ENCODE data around the gene VRK1.

Gene VRK1

DNA sequence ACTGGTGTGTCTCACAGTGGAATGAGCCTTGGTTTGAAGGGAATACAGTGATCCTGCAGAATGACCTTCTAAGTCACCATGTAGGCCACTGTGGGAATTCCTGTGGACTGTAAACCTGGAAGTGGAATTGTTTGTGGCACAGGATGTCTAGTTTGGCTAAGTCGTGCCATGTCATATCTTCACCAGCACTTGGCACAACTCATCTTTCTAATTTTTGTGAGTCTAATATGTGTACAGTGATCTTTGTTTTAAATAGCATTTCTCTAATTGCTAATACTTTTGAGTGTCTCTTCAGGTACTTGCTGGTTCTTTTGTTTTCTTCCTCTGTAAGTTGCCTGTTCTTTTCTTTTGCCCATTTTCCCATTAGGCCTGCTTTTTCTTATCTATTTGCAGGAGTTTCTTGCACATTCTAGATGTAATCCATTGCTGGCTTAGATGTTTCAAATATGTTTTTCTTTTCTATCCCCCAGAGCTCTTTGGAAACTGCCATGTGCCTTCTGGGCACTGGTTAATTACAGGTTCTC is 112.7 kb downstream of the VRK1 start:
- no peak overlapping the region for H3K23ac ChIP-seq (ENCODE audit: low read length)
- no peak overlapping the region for H4K8ac ChIP-seq (ENCODE audit: low read depth, low read length)
- H2BK120ac ChIP-seq (ENCODE audit: insufficient read depth, low read length, poor library complexity) = no peak overlapping the region
- no peak overlapping the region for H2AK5ac ChIP-seq (ENCODE audit: low read length)
- peaks cover 0 to 2% of the 10 kb centered on the region in 2 experiments for H3K36me3 ChIP-seq (ENCODE audit: control insufficient read depth in 1 of 2, insufficient read depth in 2 of 2, low read length in 2 of 2)
- H3K79me1 ChIP-seq (ENCODE audit: low read length) = no peaks in the 10 kb centered on the region
- H3K27me3 ChIP-seq (ENCODE audit: insufficient read depth, low read length) = no peaks in the 10 kb centered on the region
- H3K4ac ChIP-seq (ENCODE audit: low read depth, low read length) = no peak overlapping the region
- H4K12ac ChIP-seq (ENCODE audit: low read depth, low read length) = no peak overlapping the region
- no peaks in the 10 kb centered on the region for H3K4me1 ChIP-seq (ENCODE audit: control insufficient read depth in 1 of 2, insufficient read depth in 2 of 2, low read length in 2 of 2)
- H3K9ac ChIP-seq (ENCODE audit: low read length) = no peak overlapping the region
- no peak overlapping the region for H3K4me2 ChIP-seq (ENCODE audit: low read length)
- no CpG with 5 or more reads among the region's 1 CpG for WGBS (ENCODE audit: extremely low coverage, insufficient coverage, insufficient read length)
- no peak overlapping the region for H2BK5ac ChIP-seq (ENCODE audit: low read depth, low read length, poor library complexity)
- no peak overlapping the region for H3K14ac ChIP-seq (ENCODE audit: low read length)
- H3K79me2 ChIP-seq (ENCODE audit: control insufficient read depth, insufficient read depth, low read length, poor library complexity) = no peaks in the 10 kb centered on the region
- no peak overlapping the region for H3K4me3 ChIP-seq (ENCODE audit: low read depth, low read length)
- H3K27ac ChIP-seq (ENCODE audit: low read depth, low read length) = no peak overlapping the region
- peaks cover 1% of the 10 kb centered on the region for H3K9me3 ChIP-seq (ENCODE audit: insufficient read depth, low read depth, low read length)
- H2BK12ac ChIP-seq (ENCODE audit: low read length) = no peak overlapping the region
- H4K91ac ChIP-seq (ENCODE audit: low read depth, low read length) = no peak overlapping the region
- H2AFZ ChIP-seq (ENCODE audit: insufficient read depth, low read length, poor library complexity) = no peak overlapping the region
- H3K18ac ChIP-seq (ENCODE audit: low read length) = no peak overlapping the region
- no peak for DNase-seq

DNA sequence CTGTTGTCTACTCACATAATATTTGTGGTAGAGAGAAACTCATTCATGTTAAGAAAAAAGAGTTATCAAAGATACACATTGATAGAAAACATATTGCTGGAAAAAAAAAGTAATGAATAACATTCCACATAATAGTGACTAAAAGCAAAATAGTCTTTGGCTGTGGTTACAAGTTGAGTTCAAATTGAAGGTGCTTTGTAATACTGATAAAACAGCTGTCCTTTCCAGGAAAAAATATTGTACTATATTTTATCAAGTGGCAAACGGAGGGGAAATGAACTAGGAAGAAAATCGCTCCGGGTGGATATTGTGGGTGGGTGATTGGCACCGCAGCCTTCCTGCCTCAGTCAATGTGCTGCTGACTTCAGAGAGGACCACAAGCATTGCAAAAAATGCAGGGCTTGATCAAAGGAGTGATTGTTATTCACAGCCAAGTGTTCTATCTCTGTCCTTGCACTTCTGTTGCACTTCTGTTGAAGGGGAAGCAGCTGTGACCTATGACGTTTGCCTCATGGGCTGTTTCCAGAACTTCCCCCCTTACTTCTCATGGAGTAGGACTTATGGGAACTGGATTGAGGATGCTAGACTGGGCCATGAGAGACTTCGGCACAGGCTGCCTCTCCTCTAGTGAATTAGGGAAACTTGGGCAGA is 114.4 kb downstream of the VRK1 start:
- Histone ChIP-seq H4K91ac (ENCODE audit: low read depth, low read length) (no peak overlapping the region), H2AK5ac (ENCODE audit: low read length) (no peak overlapping the region), H2BK5ac (ENCODE audit: low read depth, low read length, poor library complexity) (no peak overlapping the region), H4K8ac (ENCODE audit: low read depth, low read length) (no peak overlapping the region), H3K4ac (ENCODE audit: low read depth, low read length) (no peak overlapping the region), H2AFZ (ENCODE audit: insufficient read depth, low read length, poor library complexity) (no peak overlapping the region), H4K12ac (ENCODE audit: low read depth, low read length) (no peak overlapping the region), H3K4me3 (ENCODE audit: low read depth, low read length) (no peak overlapping the region), H3K27me3 (ENCODE audit: insufficient read depth, low read length) (no peaks in the 10 kb centered on the region), H3K18ac (ENCODE audit: low read length) (no peak overlapping the region), H3K4me2 (ENCODE audit: low read length) (no peak overlapping the region), H3K79me2 (ENCODE audit: control insufficient read depth, insufficient read depth, low read length, poor library complexity) (no peaks in the 10 kb centered on the region), H3K9me3 (ENCODE audit: insufficient read depth, low read depth, low read length) (peaks cover 4% of the 10 kb centered on the region), H3K9ac (ENCODE audit: low read length) (no peak overlapping the region), H3K14ac (ENCODE audit: low read length) (no peak overlapping the region), H2BK12ac (ENCODE audit: low read length) (no peak overlapping the region), H2BK120ac (ENCODE audit: insufficient read depth, low read length, poor library complexity) (no peak overlapping the region), H3K27ac (ENCODE audit: low read depth, low read length) (no peak overlapping the region), H3K23ac (ENCODE audit: low read length) (no peak overlapping the region), H3K4me1 (ENCODE audit: control insufficient read depth in 1 of 2, insufficient read depth in 2 of 2, low read length in 2 of 2) (no peaks in the 10 kb centered on the region), H3K79me1 (ENCODE audit: low read length) (no peaks in the 10 kb centered on the region), H3K36me3 (ENCODE audit: control insufficient read depth in 1 of 2, insufficient read depth in 2 of 2, low read length in 2 of 2) (peaks cover 0 to 2% of the 10 kb centered on the region in 2 experiments)
- DNase-seq = no peak
- WGBS (ENCODE audit: extremely low coverage, insufficient coverage, insufficient read length) = no CpG with 5 or more reads among the region's 6 CpGs

DNA sequence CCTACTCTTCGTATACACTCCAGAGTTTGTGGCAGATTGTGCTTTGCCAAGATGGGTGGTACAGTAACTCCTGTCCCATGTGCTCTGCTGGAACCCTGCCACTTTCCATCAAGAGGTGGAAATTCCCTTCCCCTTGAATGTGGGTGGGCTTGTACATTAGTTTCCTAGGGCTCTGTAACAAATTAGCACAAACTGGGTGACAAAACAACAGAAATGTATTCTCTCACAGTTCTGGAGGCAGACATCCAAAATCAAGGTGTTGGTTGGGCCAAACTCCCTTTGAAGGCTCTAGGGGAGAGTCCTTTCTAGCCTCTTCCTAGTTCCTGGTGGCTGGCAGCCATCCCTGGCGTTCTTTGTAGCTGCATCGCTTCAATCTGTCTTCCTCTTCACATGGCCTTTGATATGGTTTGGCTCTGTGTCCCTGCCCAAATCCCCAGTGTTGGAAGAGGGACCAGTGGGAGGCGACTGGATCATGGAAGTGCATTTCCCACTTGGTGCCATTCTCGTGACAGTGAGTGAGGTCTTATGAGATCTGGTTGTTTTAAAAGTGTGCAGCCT is 117.5 kb downstream of the VRK1 start:
- Histone ChIP-seq H3K14ac (ENCODE audit: low read length) (no peak overlapping the region), H2AK5ac (ENCODE audit: low read length) (no peak overlapping the region), H3K4ac (ENCODE audit: low read depth, low read length) (no peak overlapping the region), H3K9me3 (ENCODE audit: insufficient read depth, low read depth, low read length) (peaks cover 4% of the 10 kb centered on the region), H3K4me1 (ENCODE audit: control insufficient read depth in 1 of 2, insufficient read depth in 2 of 2, low read length in 2 of 2) (no peaks in the 10 kb centered on the region), H3K79me1 (ENCODE audit: low read length) (no peaks in the 10 kb centered on the region), H3K27ac (ENCODE audit: low read depth, low read length) (no peak overlapping the region), H3K9ac (ENCODE audit: low read length) (no peak overlapping the region), H3K36me3 (ENCODE audit: control insufficient read depth in 1 of 2, insufficient read depth in 2 of 2, low read length in 2 of 2) (no peaks in the 10 kb centered on the region), H3K4me3 (ENCODE audit: low read depth, low read length) (no peak overlapping the region), H3K23ac (ENCODE audit: low read length) (no peak overlapping the region), H2BK12ac (ENCODE audit: low read length) (no peak overlapping the region), H2BK5ac (ENCODE audit: low read depth, low read length, poor library complexity) (no peak overlapping the region), H3K18ac (ENCODE audit: low read length) (no peak overlapping the region), H3K27me3 (ENCODE audit: insufficient read depth, low read length) (no peaks in the 10 kb centered on the region), H4K91ac (ENCODE audit: low read depth, low read length) (no peak overlapping the region), H3K4me2 (ENCODE audit: low read length) (no peak overlapping the region), H2AFZ (ENCODE audit: insufficient read depth, low read length, poor library complexity) (no peak overlapping the region), H3K79me2 (ENCODE audit: control insufficient read depth, insufficient read depth, low read length, poor library complexity) (no peaks in the 10 kb centered on the region), H4K8ac (ENCODE audit: low read depth, low read length) (no peak overlapping the region), H4K12ac (ENCODE audit: low read depth, low read length) (no peak overlapping the region), H2BK120ac (ENCODE audit: insufficient read depth, low read length, poor library complexity) (no peak overlapping the region)
- no peak for DNase-seq
- WGBS (ENCODE audit: extremely low coverage, insufficient coverage, insufficient read length) = no CpG with 5 or more reads among the region's 5 CpGs

DNA sequence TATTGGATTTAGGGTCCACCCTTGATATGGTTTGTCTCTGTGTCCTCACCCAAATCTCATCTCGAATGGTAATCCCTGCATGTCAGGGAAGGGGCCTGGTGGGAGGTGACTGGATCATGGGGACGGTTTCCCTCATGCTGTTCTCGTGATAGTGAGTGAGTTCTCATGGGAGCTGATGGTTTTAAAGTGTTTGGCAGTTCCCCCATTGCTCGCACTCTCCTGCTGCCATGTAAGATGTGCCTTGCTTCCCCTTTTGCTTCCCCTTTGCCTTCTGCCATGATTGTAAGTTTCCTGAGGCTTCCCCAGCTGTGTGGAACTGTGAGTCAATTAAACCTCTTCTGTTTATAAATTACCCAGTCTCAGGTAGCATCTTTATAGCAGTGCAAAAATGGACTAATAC is 118.3 kb downstream of the VRK1 start:
- no peak overlapping the region for H3K23ac ChIP-seq (ENCODE audit: low read length)
- no peak overlapping the region for H2BK120ac ChIP-seq (ENCODE audit: insufficient read depth, low read length, poor library complexity)
- DNase-seq = no peak
- no peak overlapping the region for H4K91ac ChIP-seq (ENCODE audit: low read depth, low read length)
- H3K79me1 ChIP-seq (ENCODE audit: low read length) = no peaks in the 10 kb centered on the region
- H2BK5ac ChIP-seq (ENCODE audit: low read depth, low read length, poor library complexity) = no peak overlapping the region
- no peak overlapping the region for H4K8ac ChIP-seq (ENCODE audit: low read depth, low read length)
- H2AK5ac ChIP-seq (ENCODE audit: low read length) = no peak overlapping the region
- H2AFZ ChIP-seq (ENCODE audit: insufficient read depth, low read length, poor library complexity) = no peak overlapping the region
- H3K79me2 ChIP-seq (ENCODE audit: control insufficient read depth, insufficient read depth, low read length, poor library complexity) = no peaks in the 10 kb centered on the region
- no peak overlapping the region for H3K18ac ChIP-seq (ENCODE audit: low read length)
- no peak overlapping the region for H3K4ac ChIP-seq (ENCODE audit: low read depth, low read length)
- peaks cover 0 to 4% of the 10 kb centered on the region in 2 experiments for H3K4me1 ChIP-seq (ENCODE audit: control insufficient read depth in 1 of 2, insufficient read depth in 2 of 2, low read length in 2 of 2)
- no peak overlapping the region for H3K27ac ChIP-seq (ENCODE audit: low read depth, low read length)
- H3K36me3 ChIP-seq (ENCODE audit: control insufficient read depth in 1 of 2, insufficient read depth in 2 of 2, low read length in 2 of 2) = no peaks in the 10 kb centered on the region
- no peak overlapping the region for H2BK12ac ChIP-seq (ENCODE audit: low read length)
- H4K12ac ChIP-seq (ENCODE audit: low read depth, low read length) = no peak overlapping the region
- H3K9ac ChIP-seq (ENCODE audit: low read length) = no peak overlapping the region
- no peaks in the 10 kb centered on the region for H3K27me3 ChIP-seq (ENCODE audit: insufficient read depth, low read length)
- no peak overlapping the region for H3K4me2 ChIP-seq (ENCODE audit: low read length)
- H3K4me3 ChIP-seq (ENCODE audit: low read depth, low read length) = no peak overlapping the region
- H3K14ac ChIP-seq (ENCODE audit: low read length) = no peak overlapping the region
- WGBS (ENCODE audit: extremely low coverage, insufficient coverage, insufficient read length) = no CpG with 5 or more reads among the region's 4 CpGs
- peaks cover 4% of the 10 kb centered on the region for H3K9me3 ChIP-seq (ENCODE audit: insufficient read depth, low read depth, low read length)
